HFFc6 (cell line): ENCODE results near the gene DSE. TPM values are rescaled to one million over a fixed set of nuclear protein-coding genes. Genes with fewer than 3 reads are reported as not detected.

Source experiments
- DNase-seq: peaks from one replicate; pipeline ENCODE4 v3.0.0-alpha.2; 2018
- H3K27ac Mint-ChIP-seq: 2 replicates; pipeline ENCODE4 v1.8.0; 2020; ENCODE audit warnings: mild to moderate bottlenecking, mixed read lengths
- H3K27me3 Mint-ChIP-seq: 2 replicates; pipeline ENCODE4 v1.8.0; 2021; ENCODE audit warnings: mild to moderate bottlenecking, moderate library complexity, mixed read lengths; ENCODE audit not compliant: insufficient read depth
- H3K36me3 Mint-ChIP-seq: 2 replicates; pipeline ENCODE4 v1.8.0; 2021; ENCODE audit warnings: low read depth, mixed read lengths
- H3K4me1 Mint-ChIP-seq: 2 replicates; pipeline ENCODE4 v1.8.0; 2020; ENCODE audit warnings: low read depth, mixed read lengths
- H3K4me3 Mint-ChIP-seq: 2 replicates; pipeline ENCODE4 v1.8.0; 2020; ENCODE audit warnings: mild to moderate bottlenecking, moderate library complexity, mixed read lengths
- H3K9me3 Mint-ChIP-seq: 2 replicates; pipeline ENCODE4 v1.8.0; 2020; ENCODE audit warnings: mild to moderate bottlenecking, mixed read lengths
- CTCF ChIP-seq: fragments of 200-600 bp; sonication (generic); IDR thresholded peaks from 2 replicates; pipeline ENCODE4 v1.5.0; 2021; ENCODE audit warnings: antibody characterized with exemption, mild to moderate bottlenecking
- total RNA-seq, 6 experiments: library from RNA; stranded (reverse); fragmentation: NEBNext Ultra II Directional; extraction: Animal tissue kit (Norgen Biotek cat#: 25700); gene quantifications; 2 replicates in 1 of 6; 3 replicates in 5 of 6; pipeline ENCODE4 v1.2.3, GENCODE V29; 2021

The DSE gene
- total RNA-seq, 6 experiments from 2014 or later: 86.7 to 110 (median 94.9) TPM

GRCh38 chr6:116395647-116396046, 24.9 kb downstream of the DSE start:
- Mint-ChIP-seq H3K4me3 (no peak overlapping the region), H3K27ac (no peak overlapping the region; the same call in 1 of the 2 replicates), H3K36me3 (peaks cover 44% of the 10 kb centered on the region), H3K27me3 (no peaks in the 10 kb centered on the region; the same call in none of the 2 replicates), H3K4me1 (peaks cover 87% of the 10 kb centered on the region), H3K9me3 (no peaks in the 10 kb centered on the region)
- no peak for DNase-seq
- TF ChIP-seq CTCF: no peak

DNA sequence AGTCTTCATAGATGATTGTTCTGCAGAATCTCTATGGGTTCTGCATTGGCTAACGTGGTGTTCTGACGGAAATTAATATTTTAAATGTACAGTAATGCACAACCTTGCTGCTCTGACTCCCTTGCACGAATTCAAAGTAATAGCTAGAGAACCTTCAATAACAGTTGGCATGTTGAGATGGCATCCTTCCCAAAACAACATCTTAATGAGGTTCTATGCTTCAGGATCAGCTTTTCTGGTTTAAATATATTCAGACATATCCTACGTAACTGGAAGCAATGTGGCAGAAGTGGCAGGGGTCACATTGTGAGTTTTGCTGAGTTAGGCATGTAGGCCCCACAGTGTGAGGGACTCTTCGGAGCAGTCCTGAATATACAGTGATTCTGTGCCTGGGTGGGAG, 25.7 kb downstream of the DSE start:
- H3K27ac Mint-ChIP-seq: no peak overlapping the region
- no peak overlapping the region for H3K4me3 Mint-ChIP-seq

GRCh38 chr6:116397914-116398313, 27.2 kb downstream of the DSE start:
- H3K36me3 Mint-ChIP-seq: peaks cover 35% of the 10 kb centered on the region
- peaks cover 92% of the 10 kb centered on the region for H3K4me1 Mint-ChIP-seq
- H3K4me3 Mint-ChIP-seq: peak overlapping the region; percentile 80

More for the DNA sequence above, 25.7 kb downstream of the DSE start:
- H3K27me3 Mint-ChIP-seq: no peaks in the 10 kb centered on the region; the same call in none of the 2 replicates
- TF ChIP-seq CTCF: no peak
- H3K9me3 Mint-ChIP-seq: no peaks in the 10 kb centered on the region
- H3K4me1 Mint-ChIP-seq: peaks cover 88% of the 10 kb centered on the region
- no peak for DNase-seq
- peaks cover 44% of the 10 kb centered on the region for H3K36me3 Mint-ChIP-seq

DNA sequence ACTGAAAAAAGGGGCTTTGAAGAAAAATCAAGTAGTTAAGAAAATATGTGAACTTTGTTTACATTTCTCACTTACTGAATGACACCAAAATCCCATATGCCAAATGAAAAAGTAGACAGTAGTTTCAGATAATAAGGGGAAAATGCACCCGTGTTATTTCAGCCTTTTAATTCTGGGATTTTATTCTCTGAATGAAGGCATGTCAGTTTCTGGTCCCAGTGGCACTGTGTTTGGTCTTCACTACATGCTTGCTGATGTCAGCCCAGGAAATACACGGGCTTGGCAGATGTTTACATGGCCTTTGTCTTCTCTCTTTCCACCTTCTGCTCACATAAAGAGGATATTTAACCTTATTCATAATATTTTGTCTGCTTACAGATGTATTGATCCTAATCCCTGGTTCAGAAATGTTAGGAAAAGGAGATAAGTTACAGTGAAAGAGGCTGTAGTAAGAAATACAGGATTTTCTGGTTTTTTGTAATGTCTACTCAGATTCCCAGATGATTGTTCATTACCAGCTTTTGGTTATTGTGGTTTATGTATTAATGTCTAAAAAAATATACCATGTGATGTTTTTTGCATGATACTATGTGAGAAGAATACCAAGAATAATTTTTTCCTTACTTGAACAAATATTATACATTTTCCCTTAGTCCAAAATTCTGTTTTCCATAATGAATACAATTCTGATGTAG, 27.7 kb downstream of the DSE start:
- peaks cover 92% of the 10 kb centered on the region for H3K4me1 Mint-ChIP-seq
- H3K27me3 Mint-ChIP-seq: no peaks in the 10 kb centered on the region; the same call in none of the 2 replicates
- peak; percentile 37 for DNase-seq
- no peaks in the 10 kb centered on the region for H3K9me3 Mint-ChIP-seq
- peaks cover 33% of the 10 kb centered on the region for H3K36me3 Mint-ChIP-seq
- TF ChIP-seq CTCF: no peak
- peak overlapping the region; percentile 85 for H3K27ac Mint-ChIP-seq
- H3K4me3 Mint-ChIP-seq: peak overlapping the region; percentile 80

More at GRCh38 chr6:116397914-116398313, 27.2 kb downstream of the DSE start:
- TF ChIP-seq CTCF: no peak
- no peaks in the 10 kb centered on the region for H3K9me3 Mint-ChIP-seq
- H3K27me3 Mint-ChIP-seq: no peaks in the 10 kb centered on the region; the same call in none of the 2 replicates
- DNase-seq: peak; percentile 33
- peak overlapping the region; percentile 85 for H3K27ac Mint-ChIP-seq

DNA sequence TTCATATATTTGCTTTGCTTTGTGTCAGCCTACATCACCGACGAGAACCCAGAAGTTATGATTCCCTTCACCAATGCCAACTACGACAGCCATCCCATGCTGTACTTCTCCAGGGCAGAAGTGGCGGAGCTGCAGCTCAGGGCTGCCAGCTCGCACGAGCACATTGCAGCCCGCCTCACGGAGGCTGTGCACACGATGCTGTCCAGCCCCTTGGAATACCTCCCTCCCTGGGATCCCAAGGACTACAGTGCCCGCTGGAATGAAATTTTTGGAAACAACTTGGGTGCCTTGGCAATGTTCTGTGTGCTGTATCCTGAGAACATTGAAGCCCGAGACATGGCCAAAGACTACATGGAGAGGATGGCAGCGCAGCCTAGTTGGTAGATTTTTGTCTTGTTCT, 28.5 kb downstream of the DSE start:
- Mint-ChIP-seq H3K27ac (peak overlapping the region; percentile 61), H3K9me3 (no peaks in the 10 kb centered on the region), H3K4me3 (peak overlapping the region; percentile 68), H3K27me3 (no peaks in the 10 kb centered on the region; the same call in none of the 2 replicates), H3K4me1 (peaks cover 92% of the 10 kb centered on the region), H3K36me3 (peaks cover 26% of the 10 kb centered on the region)
- no peak for TF ChIP-seq CTCF
- no peak for DNase-seq
